Right lobe of liver (tissue), 4 donors: Measurements from ENCODE around the gene PTPRT.

Source experiments
- CTCF ChIP-seq, 4 donors: fragments of 200-600 bp in 3 of 4; fragments of 450-650 bp in 1 of 4; IDR thresholded peaks; one replicate each; pipeline versions ENCODE4 v1.5.1 to v1.8.0; 2016 to 2022; ENCODE audit warnings: antibody characterized with exemption in 4 of 4, mild to moderate bottlenecking in 2 of 4
- POLR2A ChIP-seq: fragments of 450-650 bp; IDR thresholded peaks from one replicate; pipeline ENCODE4 v1.6.1; 2017; ENCODE audit warnings: antibody characterized with exemption, mild to moderate bottlenecking
- donor health status: DM: no; HTN: no; CAD: no.
- donor health status: DM: no; HTN: no; CAD: no.
- donor health status: DM: no; HTN: yes; CAD: no.

DNA sequence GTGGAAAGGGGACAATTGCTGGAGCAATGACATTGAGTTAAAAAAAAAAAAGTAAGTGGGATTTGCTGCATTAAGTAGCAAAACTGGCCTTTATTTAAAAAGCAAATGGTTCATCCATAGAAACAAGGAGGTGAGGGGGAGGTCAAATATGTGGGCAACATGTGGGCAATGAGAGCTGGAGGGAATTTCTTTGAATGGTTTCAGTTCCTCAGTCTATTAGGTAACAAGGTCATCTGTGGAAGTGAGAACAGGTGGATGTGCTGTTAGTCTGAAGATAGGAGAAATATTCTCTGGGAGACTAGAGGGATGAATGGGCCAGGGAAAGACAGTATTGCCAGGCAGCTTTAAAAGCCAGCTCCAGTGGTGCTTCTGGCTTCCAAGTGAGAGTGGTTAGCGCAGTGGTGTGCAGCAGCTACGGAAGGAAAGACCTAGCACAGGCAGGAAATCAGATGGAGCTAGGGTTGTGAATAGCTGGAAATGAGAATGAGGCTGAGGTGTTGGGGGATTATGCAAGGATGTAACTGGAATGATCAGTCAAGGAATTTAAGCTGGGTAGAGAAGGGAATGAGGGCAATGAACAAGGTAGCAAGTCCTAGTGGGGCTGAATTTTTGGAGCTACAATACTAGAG lies 727.6 kb downstream of the PTPRT start:
- TF ChIP-seq CTCF (IDR thresholded peaks at IDR 0.05) (no peak), POLR2A (no peak)
